ENCODE data around the gene GABRD.

DNA sequence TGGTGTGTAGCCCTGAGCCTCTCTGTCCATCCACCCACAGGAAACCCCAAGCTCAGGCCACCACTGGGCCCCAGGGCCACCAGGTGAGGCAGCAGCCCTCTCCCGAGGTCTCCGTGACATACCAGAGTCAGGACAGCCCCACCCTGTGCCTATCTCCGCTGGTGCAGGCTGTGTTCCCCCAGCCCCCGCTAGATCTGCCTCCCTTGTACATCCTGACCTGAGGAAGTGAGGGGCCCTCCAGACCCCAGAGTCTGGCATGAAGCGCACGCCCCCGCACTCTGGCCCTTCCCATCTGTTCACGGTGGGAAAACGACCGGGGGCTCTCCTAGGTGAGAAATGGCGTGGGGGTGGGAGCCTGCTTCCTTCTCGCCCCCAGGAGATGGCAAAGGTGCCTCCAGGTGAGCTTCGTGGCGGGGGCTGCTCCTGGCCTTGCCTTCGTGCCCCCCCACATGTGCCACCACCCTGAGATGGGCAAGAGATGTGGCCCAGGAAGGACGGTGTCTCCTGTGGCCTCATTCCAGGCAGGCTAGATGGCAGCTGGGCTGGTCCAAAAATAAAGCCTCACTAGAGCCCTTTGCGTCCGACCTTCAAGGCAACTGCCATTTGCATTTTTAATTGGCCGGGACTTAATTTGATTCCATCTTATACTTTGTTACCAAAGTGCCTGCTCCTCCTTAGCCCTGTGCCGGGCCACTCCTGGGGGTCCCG lies 3.1 kb downstream of the GABRD start:
- TF ChIP-seq GLIS3 (CRISPR knock-in tag; IDR thresholded peaks at IDR 0.05) (no peak), ZFP3 (CRISPR knock-in tag; IDR thresholded peaks at IDR 0.05) (no peak), ZNF70 (CRISPR knock-in tag; IDR thresholded peaks at IDR 0.05) (no peak), TOX (CRISPR knock-in tag; IDR thresholded peaks at IDR 0.05; ENCODE audit: borderline replicate concordance) (no peak)
- TF ChIP-seq, protein P1, sequence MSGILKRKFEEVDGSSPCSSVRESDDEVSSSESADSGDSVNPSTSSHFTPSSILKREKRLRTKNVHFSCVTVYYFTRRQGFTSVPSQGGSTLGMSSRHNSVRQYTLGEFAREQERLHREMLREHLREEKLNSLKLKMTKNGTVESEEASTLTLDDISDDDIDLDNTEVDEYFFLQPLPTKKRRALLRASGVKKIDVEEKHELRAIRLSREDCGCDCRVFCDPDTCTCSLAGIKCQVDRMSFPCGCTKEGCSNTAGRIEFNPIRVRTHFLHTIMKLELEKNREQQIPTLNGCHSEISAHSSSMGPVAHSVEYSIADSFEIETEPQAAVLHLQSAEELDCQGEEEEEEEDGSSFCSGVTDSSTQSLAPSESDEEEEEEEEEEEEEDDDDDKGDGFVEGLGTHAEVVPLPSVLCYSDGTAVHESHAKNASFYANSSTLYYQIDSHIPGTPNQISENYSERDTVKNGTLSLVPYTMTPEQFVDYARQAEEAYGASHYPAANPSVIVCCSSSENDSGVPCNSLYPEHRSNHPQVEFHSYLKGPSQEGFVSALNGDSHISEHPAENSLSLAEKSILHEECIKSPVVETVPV (CRISPR knock-in tag; IDR thresholded peaks at IDR 0.05) = no peak
